ENCODE data around the gene NNMT.
"Not testable (repeated sequence)": the region's sequence is repeated elsewhere in the genome, so short reads cannot be mapped to it uniquely, and the experiment has no call there.

Gene NNMT

DNA sequence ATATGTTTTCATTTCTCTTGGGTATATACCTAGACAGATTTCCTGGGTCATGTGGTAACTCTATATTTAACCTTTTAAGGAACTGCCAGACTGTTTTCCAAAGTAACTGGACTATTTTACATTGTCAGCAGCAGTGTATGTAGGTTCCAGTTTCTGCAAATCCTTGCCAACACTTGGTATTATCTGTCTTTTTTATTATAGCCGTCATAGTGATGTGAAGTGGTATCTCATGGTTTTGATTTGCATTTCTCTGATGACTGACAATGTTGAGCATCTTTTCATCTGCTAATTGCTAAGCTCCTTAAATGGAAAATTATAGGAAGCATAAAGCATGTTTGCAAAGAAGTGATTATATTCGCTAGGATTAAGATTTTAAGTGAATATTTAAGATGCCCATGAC is 13.9 kb downstream of the NNMT start:
- DNase-seq (ENCODE audit: low spot score) = no peak

DNA sequence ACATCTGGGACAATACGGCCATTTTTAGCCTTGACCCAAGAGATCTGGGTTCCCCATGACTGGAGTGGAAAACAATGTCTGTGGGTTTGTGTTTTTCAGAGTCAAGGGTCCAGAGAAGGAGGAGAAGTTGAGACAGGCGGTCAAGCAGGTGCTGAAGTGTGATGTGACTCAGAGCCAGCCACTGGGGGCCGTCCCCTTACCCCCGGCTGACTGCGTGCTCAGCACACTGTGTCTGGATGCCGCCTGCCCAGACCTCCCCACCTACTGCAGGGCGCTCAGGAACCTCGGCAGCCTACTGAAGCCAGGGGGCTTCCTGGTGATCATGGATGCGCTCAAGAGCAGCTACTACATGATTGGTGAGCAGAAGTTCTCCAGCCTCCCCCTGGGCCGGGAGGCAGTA is 15.7 kb downstream of the NNMT start:
- DNase-seq (ENCODE audit: low spot score) = no peak

DNA sequence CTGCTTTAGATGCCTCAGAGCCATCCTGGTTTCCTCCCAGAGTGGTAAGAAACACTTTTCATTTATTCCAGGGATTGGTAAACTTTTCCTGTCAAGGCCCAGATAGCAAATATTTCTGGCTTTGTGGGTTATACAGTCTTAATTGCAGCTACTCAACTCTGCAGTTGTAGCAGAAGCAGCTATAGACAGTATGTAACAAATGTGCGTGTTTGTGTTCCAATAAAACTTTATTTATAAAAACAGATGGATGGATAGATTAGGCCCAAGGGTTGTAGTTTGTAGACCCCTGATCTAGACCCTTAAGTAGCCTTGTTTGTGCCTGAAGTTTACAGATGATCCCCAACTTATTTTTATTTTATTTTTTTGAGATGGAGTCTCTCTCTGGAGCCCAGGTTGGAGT is 17.9 kb downstream of the NNMT start:
- no peak for DNase-seq (ENCODE audit: low spot score)

DNA sequence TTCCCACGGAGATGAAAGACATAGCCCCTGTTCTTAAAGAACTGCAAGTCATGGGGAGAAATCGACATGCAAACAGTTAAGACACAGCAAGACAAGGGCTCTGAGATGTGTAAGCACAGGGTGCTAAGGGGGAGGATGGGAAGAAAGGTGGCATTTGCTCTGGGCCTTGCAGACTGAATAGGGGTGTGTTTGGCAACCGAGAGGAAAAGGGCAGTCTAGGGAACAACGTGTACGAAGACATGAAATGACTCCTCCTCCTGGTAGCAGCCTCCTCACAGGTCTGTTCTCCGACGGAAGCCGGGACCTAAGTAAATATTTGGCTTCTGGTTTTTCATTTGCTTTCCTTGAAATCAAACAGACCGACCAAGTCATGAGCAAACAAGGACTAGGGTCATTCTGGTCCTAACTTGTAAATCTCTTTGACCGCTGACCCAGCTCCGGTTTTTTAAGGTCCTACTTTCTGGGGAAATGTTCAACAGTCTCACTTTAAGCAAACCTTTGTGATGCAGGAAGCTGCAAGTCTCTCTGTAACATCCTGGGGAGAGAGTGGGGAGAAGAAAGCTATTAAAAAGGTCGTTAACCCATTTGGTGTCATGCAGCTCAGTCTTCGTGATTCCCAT is 19.7 kb downstream of the NNMT start:
- DNase-seq (ENCODE audit: low spot score) = no peak

DNA sequence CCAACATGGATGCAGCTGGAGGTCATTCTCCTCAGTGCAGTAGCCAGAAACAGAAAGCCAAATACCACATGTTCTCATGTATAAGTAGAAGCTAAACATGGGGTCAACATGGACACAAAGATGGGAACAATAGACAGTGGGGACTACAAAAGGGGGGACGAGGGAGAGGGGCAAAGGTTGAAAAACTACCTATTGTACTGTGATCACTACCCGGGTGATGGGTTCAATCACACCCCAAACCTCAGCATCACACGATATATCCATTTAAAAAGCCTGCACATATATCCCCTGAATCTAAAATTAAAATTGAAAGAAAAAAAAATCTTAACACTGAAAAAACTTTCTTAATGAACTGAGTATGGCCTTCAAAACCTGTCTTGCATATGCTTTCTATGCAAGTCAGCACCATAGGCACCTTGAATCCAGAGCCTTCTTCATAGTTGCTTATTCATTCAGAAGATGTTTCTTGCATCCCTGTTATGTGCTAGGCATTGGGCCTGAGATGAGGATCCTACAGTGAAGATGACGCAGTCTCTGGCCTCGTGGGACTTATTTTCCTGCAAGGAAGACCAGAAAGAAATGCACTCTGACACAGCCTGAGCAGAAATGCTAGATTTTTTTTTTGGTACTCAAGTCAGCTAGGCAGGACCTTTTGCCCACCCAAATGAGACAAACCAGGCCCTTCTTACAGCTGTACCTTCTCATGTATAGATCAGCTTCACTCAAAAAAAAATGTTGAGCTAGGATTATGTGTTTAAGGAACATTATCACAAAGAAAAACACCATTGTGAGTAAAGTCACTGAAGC is 21.0 kb downstream of the NNMT start:
- DNase-seq (ENCODE audit: low spot score) = no peak

DNA sequence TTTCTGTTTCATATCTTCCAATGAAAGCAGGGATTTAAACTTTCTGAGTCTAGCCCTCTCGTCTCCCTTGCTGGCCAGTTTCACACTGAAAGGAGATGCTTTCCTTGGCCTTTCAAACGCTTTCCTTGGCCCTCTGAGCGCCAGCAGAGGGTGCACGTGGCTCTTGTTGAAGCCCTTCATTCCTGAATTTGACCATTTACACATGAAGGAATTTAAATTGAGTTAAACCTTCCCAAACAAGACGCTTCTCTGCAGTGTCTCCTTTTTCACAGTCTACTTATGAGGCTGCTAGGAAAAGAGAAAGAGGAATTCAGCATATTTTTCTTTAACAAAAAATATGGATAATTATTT is 21.6 kb downstream of the NNMT start:
- peak; percentile 6 for DNase-seq (ENCODE audit: low spot score)

DNA sequence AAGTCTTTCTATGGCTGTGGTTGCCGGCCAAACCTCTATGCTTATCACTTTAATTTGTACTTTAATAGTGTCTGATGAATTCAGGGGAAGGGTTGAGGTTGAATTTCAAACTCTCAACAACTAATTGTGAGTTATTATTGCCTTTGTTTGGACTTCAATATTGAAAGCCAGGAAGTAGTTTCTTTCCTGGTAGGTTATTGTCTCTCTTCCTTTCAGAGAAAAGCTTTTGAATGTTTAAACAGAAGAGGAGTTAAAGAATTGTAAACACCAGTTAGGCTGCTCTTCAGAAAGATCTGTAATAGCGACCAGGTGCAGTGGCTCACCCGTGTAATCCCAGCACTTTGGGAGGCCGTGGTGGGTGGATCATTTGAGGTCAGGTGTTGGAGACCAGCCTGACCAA is 22.2 kb downstream of the NNMT start:
- no peak for DNase-seq (ENCODE audit: low spot score)

DNA sequence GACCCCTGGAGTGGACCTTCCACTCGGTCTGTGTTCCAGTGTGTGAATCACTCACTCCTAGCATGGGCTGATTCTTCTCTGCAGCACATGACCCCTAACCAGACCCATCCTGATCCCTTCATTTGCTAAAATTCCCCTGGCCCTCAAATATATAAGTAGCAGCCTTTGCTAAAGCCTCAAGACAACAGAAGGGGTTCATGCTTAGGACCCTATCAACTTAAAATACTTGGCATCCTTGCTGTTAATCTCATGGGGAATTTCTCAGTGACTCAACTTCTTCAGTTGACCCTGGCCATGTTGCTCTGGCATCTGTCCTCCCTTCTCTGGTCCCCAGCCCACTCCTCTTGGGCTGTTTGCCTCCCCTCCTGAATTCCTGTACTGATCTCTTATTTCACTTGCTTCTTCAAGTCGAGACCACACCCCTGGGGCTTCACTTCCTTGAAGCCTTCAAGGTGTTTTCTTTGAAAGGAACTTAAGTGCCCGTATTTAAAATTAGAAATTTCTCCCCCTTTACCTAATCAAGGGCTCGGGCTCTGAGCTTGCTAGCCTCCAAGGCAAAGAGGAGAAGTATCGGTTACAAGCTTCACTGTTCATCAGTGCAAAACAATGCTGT is 23.6 kb downstream of the NNMT start:
- no peak for DNase-seq (ENCODE audit: low spot score)

DNA sequence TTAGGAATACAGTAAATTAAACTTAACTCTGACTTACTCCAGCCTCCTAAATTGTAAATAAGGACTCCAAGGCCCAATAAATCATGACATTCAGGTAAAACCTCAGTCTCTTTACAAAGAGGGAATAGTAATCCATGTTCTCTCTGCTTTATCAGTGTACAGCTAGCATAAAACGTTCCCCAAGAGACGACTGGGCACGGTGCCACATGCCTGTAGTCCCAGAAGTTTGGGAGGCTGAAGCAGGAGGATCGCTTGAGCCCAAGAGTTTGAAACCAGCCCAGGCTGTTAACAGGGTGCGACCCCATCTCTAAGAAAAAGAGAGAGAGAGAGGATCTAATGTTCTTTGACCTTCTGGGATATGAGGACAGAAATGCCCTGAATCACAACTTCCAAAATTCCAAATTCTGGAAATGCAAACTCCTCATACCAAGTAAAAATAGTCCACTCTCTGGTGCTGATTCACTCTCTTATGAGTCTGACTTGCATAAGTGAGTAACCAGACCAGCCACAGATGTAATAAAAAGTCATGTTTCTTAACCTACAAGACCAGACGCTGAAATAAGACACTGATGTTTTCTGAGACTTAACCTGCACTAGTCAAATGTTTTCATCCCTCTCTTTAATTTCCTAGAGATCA is 25.5 kb downstream of the NNMT start:
- DNase-seq (ENCODE audit: low spot score) = no peak

DNA sequence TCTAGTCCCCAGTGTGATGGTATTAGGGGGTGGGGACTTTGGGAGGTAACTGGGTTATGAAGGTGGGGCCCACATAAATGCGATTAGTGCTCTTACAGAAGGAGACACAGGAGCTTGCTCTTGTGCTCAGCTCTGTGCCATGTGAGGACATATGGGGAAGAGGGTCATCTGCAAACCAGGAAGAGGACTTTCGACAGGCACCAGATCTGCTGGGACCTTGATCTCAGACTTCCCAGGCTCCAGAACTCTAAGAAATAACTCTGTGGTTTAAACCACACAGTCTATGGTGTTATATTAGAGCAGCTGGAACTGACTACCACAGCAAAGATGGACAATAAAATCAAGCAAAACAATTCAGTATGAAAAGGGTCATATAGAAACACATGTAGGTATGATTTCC is 26.7 kb downstream of the NNMT start:
- no peak for DNase-seq (ENCODE audit: low spot score)

DNA sequence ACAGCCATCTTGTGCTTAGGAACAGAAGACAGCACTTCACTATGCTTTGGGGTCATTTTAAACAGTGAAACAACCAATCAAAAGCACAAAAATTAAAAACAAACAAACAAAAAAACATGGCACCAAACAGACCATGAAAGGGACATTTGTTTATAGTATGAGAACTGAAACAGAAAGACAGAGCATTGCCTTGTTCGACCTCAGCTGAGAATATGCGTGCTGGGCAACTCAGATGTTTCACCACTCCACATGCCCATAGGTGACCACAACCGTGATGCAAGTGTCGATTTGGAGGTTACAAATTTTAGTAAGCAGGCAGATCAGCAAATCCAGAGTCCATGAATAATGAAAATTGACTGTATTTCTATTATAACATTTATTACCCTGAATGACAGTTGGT is 30.0 kb downstream of the NNMT start:
- DNase-seq (ENCODE audit: low spot score) = no peak

DNA sequence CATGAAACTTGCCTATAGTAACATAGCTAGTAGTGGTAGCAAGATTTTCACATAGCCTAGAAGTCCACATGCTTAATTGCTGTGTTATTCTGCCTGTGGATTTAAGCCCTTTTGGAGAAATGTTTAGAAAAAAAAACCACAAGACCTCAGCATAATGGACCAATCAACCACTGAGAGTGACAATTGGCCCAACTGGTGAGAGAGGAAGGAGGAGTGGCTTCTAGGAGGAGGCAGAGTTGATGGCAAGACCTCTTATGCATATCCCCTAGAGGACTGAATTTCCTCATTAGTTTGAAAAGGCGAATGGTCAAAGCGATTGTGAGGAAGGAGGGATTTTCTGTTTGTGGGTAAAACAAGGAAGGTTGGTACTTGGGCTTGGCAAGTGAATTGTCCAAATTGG is 30.6 kb downstream of the NNMT start:
- no peak for DNase-seq (ENCODE audit: low spot score)

DNA sequence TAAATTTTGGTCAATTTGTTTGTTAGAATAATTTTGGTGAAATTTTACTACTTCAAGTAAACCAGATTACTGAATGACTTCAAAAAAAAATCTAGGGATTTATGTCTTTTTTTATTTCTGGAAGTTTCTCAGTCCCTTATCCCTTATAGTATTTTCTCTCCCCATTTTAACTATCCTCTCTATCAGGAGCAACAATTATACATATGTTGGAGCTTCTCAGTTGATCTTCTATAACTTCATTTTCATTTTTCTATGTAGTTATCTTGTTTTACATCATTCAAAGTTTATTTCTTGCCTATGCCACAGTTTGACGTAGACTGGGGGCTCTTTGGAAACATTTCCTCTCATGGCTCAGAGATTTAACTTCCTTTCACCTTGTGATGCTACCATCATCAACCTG is 34.2 kb downstream of the NNMT start:
- DNase-seq (ENCODE audit: low spot score) = no peak

DNA sequence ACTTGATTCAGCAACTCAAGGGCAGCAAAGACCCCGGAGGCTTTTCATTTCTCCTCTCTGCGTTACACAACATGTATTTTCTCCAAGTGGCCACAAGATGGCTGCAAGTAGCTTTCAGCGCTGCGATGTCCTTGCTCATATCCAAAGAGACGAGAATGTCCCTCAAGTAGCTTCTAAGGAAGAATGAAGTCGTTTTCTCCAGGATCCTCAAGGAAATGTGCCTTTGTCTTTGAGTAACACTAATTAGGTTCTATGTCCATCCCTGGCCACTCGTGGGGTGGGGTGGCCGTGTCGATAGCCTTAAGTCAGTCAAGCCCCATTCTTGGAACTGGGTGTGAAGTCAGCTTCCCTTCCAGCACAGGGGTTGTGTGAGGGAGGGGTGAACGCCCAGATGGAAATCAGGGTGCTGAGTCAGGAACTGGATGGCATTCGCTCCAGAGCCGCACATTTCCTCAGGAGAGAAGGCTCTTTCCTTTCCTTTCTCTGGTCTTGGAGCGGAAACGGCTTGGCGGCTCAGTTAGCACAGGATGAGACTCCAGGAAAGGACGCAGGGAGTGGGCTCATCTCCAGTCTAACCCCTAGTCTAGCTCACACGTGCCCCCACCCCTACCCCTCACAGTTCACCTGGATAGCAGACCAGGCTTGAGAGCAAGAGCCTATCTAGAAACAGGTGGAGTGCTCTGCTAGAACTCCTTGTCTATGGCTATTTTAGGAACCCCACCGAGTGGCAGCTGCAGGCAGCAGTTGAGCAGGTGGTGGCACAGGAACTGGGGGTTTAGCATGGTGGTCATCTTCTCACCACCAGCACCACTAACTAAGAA is 44.3 kb downstream of the NNMT start:
- DNase-seq (ENCODE audit: low spot score) = peak; percentile 74

DNA sequence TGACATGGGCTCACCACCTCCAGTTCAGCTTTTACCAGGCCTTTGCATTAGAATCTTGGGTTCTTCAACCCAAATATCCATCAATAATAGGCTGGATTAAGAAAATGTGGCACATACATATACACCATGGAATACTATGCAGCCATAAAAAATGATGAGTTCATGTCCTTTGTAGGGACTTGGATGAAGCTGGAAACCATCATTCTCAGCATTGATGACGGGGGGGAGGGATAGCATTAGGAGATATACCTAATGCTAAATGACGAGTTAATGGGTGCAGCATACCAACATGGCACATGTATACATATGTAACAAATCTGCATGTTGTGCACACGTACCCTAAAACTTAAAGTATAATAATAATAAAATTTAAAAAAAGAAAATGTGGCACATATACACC is 45.5 kb downstream of the NNMT start:
- not testable (repeated sequence) for DNase-seq (ENCODE audit: low spot score)

DNA sequence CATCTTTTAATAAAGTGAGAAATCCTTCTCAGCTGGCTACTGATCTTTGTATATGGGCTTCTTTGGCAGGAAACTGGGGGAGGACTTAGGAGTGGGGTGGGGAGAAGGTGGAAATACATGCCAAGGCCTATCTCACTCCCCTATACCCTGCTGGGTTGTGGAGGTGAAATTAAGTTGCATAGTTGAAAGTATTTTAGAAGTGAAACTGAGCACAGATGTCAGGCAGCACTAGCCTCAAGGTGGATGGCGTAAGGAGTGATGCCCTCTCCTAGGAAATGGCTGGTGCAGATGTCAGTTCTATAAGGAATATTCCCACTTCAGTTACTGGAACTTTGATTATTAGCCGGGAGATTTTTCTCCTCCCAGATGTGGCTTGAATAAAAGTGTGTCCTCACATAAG is 46.3 kb downstream of the NNMT start:
- DNase-seq (ENCODE audit: low spot score) = no peak

DNA sequence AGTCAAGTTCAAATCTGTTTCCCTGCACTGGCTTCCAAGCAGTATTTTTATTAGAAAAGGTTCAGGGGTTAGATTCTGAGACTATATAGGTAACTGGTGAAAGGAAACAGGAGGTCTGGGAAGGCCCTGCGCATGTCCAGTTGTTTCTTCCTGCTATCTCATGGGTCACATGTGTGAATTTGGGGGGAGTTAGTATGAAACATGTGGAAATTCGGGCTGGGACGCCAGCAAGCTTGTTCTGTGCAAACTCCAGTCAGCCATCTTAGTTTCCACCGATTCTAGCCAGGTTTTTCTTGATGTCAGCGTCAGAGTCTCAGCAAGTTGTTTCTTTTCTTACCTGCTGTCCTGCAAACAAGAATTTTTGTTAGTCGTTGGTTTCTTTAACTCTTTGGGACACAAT is 46.8 kb downstream of the NNMT start:
- DNase-seq (ENCODE audit: low spot score) = no peak

DNA sequence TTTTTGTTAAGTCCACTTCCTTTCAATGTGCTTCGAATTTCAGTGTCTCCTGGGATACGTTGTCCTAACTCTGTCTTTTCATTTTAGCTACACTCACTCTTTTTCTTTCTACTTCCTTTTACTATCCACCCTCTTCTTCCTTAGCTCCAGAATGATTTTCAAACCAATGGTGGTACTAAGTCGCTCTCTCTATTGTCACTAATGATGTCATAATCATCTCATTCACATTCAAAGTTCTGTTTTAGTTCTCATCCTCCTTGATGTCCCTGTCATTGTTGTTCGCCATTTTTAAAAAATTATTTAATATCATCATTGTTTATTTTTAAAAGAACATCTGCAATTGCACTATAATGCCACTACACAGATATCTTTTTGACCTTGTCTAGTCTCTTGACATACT is 47.3 kb downstream of the NNMT start:
- DNase-seq (ENCODE audit: low spot score) = no peak

DNA sequence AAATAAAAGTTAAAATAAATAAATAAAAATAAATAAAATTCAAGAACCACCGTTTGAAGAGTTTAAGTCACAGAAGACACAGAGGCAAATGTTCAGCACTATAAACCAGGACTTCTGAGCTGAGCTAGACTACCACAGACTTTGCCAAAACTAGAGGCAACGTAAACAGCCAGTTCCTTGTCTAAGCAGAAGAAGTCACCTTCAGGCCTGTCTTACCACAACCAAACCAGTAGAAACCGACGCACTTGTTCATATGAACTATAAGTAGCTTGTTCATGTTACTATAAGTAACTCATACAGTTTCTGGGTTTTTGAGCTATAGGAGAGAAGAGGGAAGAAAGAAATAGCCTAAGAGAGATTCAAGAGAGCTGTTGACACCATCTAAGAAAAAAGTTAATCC is 48.3 kb downstream of the NNMT start:
- no peak for DNase-seq (ENCODE audit: low spot score)

DNA sequence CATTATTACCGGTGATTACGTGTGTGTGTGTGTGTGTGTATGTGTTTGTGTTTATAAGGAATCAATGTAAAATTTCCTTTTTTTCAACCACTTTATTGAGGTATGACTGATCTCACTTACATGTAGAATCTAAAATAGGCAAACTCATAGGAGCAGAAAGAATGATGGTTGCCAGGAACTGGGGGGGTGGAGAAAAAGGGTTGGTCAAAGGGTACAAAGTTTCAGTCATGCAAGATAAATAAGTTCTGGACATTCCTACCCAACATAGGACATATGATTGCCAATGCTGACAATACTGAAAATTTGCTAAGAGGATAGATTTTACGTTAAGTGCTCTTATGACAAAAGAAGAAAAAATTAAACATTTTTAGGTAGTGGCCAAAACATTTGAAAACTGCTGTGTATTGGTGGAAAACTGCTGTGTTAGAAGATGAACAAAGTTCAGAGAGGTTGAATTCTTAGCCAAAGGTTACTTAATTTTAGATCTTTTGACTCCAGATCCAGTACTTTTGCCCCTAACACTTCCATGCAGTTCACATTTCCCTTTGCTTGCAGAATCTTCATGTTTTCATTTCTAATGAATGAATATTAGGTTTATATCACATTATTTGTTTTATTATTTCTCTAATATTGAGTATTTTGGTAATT is 49.5 kb downstream of the NNMT start:
- DNase-seq (ENCODE audit: low spot score) = no peak

DNA sequence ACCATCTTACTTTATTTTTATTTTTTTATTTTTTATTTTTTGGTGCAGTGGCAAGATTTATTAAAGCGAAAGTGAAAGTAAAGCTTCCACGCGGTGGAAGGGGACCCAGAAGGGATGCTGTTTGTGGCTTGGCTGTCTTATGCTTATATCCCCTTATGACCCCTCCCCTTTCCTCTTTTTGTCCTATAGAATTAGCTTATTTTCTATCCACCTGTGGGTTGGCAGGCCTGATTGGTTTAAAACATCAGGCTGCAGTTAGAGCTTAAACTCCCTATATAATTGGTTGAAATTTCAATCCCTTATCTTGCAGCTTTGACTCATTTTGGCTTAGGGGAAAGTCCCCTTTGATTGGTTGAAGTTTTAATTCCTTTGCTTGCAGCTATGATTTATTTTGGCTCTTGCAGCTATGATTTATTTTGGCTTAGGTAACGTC is 50.5 kb downstream of the NNMT start:
- DNase-seq (ENCODE audit: low spot score) = no peak

Measured in pons (tissue), 1 donor.